Measurements from ENCODE around the gene CNTNAP2.
"Not testable (repeated sequence)": the region's sequence is repeated elsewhere in the genome, so short reads cannot be mapped to it uniquely, and the experiment has no call there.

Gene CNTNAP2

DNA sequence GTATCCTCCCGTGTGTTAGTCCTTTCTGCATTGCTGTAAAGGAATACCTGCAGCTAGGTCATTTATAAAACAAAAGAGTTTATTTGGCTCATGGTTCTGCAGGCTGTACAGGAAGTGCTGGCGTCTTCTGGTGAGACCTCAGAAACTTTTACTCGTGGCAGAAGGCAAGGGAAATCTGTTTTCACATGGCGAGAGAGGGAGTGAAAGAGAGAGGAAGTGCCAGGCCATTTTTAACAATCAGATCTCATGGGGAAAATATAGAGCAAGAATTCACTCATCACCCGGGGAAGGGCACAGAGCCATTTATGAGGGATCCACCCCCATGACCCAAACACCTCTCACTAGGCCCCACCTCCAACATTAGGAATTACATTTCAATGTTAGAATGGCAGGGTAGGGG is 952.2 kb downstream of the CNTNAP2 start:
- no peak for DNase-seq (ENCODE audit: extremely low read depth in 1 of 2, low read depth in 1 of 2)

DNA sequence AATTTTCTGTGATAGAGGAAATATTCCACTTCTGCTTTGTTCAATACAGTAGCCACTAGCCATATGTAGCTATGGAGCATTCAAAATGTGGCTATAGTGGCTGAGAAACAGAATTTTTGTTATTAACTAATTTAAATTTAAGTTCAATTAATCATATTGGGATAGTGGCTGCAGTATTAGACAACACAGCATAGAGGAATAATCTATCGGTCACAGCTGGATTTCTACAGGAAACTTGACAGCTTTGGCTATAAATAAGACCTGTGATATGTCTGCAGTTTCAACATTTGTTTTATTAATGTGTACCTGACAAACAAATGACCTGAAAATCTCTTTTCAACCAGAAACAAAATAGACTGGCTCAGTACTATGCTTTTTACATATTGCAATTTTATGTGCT is 953.2 kb downstream of the CNTNAP2 start:
- DNase-seq (ENCODE audit: extremely low read depth in 1 of 2, low read depth in 1 of 2) = no peak

DNA sequence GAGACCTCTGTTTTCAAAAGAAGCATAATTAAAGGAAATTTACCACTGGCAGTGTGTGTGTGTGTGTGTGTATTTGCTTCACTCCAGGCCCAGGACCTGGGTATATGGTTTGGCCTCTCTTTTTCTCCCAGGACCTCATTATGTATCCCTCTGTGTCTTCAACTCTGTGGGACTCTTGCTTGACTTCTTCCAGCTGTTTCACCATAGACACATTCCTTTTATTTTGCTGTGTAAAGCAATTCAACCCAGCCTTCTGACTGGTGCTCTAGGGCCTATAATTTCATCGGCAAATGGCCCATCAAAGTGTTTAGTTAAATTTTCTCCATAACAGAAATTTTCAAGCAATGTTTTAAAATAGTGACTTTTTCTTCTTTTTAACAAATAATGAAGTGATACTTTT is 954.3 kb downstream of the CNTNAP2 start:
- DNase-seq (ENCODE audit: extremely low read depth in 1 of 2, low read depth in 1 of 2) = no peak

DNA sequence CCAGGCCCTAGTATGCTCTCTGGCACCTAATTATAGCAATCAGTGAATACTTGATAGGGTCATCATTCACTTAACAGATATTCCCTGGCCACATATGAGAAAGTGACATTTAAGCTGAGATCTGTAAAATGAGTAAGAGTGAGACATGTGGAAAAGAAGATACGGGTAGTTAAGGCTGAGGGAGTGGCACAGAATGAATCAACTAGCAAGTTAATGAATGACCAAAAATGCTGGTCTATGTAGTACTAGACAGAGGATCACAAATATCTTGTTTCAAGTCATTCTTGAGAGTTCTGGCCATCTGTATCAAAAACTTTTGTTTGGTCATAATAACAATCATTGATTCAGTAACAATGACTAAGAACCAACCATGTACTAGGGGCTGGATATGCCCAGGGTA is 954.9 kb downstream of the CNTNAP2 start:
- DNase-seq (ENCODE audit: extremely low read depth in 1 of 2, low read depth in 1 of 2) = no peak

DNA sequence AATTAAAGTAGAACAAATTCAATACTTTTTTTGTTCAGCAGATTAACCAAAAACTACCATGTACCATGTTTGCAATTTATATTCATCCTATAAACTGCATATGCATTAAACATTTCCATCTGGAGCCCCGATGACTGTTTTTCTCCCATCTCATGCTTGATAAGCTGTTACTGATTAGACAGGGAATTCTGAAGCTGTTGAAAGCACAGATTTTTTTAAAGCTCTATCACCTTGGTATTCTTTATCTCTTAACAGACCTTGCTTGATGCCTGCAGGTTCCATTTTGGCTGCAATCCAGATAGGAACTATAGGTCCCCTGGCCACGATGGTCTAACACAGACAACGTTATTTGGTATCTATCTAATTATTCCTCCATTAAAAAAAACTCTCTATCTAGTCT is 961.7 kb downstream of the CNTNAP2 start:
- no peak for DNase-seq (ENCODE audit: extremely low read depth in 1 of 2, low read depth in 1 of 2)

DNA sequence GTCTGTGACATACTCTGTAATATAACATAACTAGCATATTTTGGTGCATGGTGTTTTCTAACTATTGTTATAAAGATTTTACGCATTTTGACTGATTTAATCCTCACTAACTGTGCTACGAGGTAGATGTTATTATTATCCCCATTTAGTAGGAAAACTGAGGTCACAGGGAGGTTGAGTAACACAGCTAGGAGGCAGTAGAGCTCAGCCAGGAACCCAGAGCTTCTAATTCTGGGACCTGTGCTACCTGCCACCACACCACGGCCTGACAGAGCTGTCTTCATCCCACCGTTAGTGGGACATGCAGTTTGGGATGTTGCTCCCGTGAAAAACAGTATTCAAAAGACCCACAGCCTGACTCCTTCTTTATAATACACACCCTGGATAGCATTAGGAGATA is 962.5 kb downstream of the CNTNAP2 start:
- no peak for DNase-seq (ENCODE audit: extremely low read depth in 1 of 2, low read depth in 1 of 2)

DNA sequence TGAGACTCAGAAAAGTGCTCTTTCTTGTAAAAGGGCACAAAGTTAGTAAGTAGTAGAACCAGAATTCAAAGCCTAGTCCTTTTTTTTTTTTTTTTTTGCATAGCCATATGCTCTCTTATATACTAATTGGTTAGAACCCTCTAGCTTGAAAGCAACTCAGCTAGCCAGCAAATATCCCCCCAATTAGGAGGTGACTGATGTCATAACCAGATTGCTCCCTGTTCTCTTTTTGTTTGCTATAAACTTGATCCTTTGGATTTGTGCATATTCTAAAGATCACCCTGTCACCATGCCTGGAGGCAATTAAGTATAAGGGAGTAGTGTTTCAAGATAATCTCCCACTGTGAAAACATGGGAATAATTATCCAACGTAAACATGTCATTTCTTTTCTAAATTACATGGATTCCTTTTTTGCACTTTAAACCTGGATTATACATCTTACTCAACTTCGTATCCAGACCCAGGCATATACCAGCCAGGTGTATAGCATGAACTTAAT is 963.4 kb downstream of the CNTNAP2 start:
- no peak for DNase-seq (ENCODE audit: extremely low read depth in 1 of 2, low read depth in 1 of 2)

DNA sequence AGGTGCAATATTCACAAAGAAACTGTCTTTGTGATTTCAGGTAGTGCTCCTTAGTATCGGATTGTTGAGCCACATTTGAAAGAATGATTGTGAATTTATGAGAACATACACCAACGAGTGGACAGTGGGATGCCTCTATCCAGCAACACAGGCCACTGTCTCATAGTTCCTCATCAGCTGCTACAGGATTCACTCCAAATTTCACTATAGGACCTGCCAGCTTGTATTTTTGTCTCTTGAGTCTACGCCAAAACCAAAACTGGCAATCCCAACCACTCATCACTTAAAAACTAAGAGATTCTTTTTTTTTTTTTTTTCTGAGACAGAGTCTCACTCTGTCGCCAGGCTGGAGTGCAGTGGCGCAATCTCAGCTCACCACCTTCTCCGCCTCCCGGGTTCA is 964.5 kb downstream of the CNTNAP2 start:
- no peak for DNase-seq (ENCODE audit: extremely low read depth in 1 of 2, low read depth in 1 of 2)

DNA sequence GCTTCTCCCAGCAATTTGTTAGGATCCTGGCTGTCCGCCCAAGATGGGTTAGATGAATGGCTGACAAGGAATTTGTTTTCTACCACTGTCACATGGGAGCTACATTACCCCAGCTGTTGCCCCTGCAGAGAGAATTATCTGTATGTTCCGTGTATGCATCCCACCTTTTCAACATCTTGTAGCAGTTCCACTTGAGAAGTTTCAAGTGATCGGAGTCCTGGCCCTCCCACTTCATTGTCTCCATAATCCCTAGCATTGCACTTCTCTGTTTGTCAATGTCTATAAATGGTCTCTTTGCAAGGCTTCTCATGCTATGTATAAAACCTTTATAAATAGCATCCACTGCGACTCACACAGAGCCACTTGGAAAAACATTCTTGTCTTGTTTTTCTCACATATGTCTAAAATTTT is 972.5 kb downstream of the CNTNAP2 start:
- no peak for DNase-seq (ENCODE audit: extremely low read depth in 1 of 2, low read depth in 1 of 2)

DNA sequence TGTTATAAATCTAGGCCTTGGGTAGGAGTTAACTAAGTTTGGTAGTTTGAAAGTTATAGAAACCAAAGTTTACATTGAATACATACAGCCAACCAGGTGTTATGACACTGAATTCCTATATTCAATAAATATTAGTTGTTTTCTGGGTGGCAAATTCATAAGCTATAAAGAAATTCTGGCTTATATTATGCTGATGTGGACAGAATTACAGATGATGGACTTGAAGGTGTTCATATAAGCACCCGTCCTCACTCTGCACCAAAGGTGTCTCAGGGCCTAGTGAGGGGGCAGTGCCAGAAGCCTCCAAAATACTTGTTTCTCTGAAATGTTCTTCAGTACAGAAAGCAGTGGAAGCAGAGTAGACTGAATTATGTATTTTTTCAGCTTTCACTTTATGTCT is 973.0 kb downstream of the CNTNAP2 start:
- no peak for DNase-seq (ENCODE audit: extremely low read depth in 1 of 2, low read depth in 1 of 2)

DNA sequence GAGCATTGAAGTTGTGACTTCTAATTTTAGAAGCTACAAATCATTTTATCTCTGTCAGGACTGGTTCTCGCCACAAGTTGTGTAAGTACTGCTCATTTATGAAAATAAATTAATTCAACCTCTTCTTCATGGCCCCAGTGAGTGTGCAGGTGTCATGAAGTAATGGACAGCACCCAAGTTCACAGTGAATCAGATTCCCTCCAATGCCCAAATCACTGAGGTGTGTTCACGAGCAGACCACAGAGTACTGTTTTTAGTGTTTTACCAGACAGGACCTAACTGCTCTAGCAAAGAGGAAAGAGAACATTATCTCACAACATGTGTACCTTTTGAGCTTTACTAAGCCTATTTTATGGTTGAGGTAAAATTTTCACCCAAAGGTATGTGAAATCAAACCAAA is 980.0 kb downstream of the CNTNAP2 start:
- no peak for DNase-seq (ENCODE audit: extremely low read depth in 1 of 2, low read depth in 1 of 2)

DNA sequence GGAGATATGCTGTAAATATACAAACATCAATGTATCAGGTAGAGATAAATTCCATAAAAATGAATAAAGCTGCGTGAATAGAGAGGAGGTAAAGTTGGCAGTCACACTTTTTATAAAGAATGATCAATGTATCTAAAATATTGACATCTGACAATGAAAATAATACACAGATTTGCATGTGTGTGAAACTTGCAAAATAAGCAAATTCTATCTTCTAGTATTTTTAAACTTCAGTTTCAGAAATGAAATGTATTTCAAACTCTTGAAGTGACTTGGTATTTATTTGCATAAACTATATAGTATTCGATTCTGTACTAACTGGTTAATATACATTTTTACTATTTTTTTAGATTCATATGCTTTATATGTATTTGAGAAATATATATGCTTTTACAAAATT is 986.6 kb downstream of the CNTNAP2 start:
- DNase-seq (ENCODE audit: extremely low read depth in 1 of 2, low read depth in 1 of 2) = no peak

DNA sequence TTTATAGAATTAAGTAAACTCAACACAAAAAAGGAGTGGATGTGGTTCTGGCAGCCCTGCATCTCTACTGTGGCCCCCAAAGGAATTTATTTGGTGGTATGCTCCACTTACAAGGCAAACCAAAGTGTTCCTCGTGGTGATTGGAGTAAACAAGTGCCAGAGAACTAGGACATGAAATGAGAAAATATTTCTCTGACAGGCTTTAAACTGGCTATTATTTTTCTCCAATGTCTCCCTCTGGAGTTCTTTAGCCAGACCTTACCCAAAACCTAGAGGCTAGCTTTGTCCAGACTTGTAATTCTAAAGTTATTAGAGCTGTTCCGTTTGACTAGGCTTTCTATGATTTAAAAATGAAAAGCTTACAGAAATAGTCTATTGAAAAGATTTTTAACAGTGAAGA is 990.1 kb downstream of the CNTNAP2 start:
- no peak for DNase-seq (ENCODE audit: extremely low read depth in 1 of 2, low read depth in 1 of 2)

DNA sequence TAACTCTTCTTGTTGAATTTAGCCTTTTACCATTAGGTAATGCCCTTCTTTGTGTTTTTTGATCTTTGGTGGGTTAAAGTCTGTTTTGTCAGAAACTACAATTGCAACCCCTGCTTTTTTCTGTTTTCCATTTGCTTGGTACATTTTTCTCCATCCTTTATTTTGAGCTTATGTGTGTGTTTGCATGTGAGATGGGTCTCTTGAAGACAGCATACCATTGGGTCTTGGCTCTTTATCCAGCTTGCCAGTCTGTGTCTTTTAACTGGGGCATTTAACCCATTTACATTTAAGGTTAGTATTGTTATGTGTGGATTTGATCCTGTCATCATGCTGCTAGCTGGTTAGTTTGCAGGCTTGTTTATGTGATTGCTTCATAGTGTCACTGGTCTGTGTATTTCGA is 997.9 kb downstream of the CNTNAP2 start:
- DNase-seq (ENCODE audit: extremely low read depth in 1 of 2, low read depth in 1 of 2) = not testable (repeated sequence)

DNA sequence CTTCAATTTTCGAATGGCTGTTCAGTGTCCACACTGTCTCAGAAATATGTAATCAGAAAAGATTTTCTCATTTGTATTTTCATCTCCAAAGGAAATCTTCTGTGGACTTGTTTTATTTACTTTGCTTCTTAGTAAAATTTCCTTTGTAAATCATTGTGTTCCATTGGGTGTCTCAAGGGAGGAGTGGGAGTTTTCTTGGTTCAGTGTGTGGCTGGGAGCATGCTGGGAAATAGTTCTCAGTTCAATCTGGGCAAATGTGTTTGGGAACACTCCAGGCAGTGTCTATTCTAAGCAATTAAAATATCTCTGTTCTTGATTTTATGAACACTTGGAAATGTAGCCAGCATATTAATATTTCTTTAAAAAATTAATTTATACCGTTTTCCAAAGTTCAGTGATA is 1019.8 kb downstream of the CNTNAP2 start:
- DNase-seq (ENCODE audit: extremely low read depth in 1 of 2, low read depth in 1 of 2) = no peak

DNA sequence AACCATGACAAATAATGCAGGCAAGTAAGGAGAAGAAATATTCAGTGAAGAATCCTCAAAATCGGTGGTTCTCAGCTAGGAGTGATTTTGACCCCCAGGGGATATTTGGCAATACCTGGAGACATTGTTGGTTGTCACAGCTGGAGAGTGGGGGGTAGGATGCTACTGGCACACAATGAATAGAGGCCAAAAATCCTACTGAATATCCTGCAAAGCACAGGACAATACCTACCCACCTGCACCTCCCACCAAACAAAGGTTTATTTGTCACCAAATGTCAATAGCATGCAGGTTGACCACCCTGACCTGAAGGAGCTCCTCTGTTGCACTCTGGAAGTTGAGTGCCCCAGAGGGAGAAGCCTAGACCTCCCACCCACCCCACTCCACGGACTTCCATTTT is 1028.6 kb downstream of the CNTNAP2 start:
- DNase-seq (ENCODE audit: extremely low read depth in 1 of 2, low read depth in 1 of 2) = no peak

DNA sequence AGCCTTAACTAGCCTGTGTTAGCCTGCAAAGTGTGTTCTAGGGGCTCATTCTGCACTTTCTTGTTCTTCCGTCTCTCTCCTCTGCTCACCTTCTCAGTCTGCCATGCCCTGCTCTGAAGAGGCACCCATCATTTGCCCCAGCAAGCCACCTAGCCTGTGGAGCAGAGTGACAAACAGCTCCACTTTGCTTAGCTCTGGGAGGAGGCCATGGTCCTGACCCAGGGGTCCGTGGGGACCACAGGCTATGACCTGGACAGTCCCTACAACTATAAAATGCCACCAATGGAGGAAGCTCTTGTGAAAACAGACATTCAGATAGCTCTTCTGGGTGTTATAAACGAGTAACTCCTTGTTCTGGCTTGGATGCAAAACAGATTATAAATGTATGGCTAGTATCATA is 1029.6 kb downstream of the CNTNAP2 start:
- no peak for DNase-seq (ENCODE audit: extremely low read depth in 1 of 2, low read depth in 1 of 2)

DNA sequence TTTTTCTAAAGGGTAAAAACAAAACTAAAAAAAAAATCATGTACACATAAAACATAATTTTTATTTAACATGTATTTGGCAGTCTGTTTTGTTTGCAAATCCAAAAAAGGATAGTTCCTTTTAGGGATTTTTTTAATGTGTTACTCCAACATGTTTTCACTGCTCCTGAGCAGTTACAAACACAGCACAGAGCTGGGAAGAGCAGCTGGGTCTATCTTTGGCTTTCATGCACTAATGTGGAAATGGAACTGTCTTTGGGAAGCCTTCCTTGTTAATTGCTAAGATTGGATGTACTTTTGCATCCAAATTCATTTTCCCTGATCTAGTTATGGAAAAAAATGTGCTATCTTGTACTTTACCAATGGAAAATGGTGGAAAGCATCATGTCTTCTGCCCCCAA is 1035.1 kb downstream of the CNTNAP2 start:
- no peak for DNase-seq (ENCODE audit: extremely low read depth in 1 of 2, low read depth in 1 of 2)

DNA sequence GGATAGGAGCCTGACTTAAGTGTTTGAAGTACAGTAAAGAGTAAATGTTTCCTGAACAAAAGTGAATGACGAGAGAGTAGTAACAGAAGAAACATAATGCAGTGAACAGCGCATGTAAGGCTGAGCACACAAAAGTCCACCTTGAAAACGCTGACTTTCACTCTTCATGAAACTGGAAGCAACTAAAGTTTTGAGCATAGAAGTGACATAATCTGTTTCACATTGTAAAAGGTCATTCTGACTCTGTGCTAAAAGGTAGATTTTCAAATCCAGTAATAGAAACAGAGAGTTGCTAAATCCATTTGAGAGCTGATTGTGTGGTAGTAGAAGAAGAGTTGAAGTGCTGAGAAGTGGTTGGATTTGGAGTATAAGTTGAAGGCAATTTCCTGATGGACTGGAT is 1037.0 kb downstream of the CNTNAP2 start:
- no peak for DNase-seq (ENCODE audit: extremely low read depth in 1 of 2, low read depth in 1 of 2)

DNA sequence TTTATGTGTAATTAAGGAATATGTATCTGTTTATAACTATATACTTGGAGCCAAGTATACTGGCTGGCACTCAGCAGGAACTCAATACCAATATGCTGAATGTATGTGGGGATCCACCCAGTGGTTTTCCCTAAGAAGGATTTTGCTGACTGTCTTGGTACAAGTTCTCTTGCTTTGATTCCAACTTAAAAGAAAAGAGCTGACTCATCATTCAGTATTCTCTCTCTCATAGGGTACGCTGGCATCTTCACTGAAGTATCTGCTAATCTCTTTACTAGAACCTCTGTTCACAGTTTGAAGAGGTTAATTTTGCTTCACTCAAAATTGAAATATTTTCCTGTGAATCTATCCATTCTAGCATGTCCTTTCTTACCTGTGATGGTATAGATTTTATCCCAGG is 1044.8 kb downstream of the CNTNAP2 start:
- DNase-seq (ENCODE audit: extremely low read depth in 1 of 2, low read depth in 1 of 2) = no peak

DNA sequence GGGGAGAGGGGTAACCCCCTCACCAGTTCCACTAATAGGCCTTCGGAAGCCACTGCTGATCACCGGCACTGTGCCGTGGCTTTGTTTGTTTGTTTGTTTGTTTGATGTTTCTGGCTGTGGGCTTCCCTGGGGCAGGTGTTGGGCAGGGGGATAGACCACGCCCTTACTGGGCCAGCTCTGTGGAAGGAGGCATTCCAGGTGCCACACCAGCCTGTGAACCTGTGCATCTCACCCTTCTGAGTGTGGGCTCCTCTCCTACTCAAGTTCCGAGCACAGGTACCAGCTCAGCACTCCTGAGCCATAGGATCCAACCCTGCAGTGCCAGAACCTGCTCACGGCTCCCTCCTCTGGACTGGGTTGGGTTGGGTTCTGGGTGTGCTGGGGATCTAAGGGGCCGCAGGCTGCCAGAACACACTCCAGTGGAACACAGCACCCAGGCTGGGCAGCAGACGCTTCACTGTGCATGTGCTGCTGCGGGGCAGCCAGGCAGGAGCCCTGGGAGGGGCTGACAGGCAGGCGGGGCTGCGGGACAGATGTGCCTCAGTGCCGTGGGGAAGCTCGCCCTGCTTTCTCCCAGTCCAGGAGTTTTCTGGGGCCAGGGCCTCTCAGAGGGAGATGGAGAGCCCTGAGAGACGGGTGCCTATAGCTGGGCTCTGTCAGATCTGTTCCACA is 1053.9 kb downstream of the CNTNAP2 start:
- DNase-seq (ENCODE audit: extremely low read depth in 1 of 2, low read depth in 1 of 2) = no peak

DNA sequence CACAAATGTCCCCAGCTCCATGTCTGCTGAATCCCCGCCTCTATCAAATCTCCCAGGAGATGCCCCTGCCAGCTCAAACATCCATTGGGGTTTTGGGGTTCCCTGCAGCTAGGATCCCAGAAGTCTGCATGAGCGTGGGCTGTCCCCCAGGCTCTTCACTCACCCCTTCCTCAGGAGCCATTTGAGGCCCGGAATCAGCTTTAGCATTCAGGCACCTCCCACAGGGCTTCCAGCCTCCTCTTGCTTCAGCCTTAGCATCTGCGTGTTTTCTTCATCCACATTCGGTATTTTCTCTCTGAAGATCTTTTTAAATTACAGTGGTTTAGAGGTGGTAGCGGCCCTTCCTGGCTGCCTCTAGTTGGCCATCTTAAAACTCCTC is 1054.4 kb downstream of the CNTNAP2 start:
- no peak for DNase-seq (ENCODE audit: extremely low read depth in 1 of 2, low read depth in 1 of 2)

DNA sequence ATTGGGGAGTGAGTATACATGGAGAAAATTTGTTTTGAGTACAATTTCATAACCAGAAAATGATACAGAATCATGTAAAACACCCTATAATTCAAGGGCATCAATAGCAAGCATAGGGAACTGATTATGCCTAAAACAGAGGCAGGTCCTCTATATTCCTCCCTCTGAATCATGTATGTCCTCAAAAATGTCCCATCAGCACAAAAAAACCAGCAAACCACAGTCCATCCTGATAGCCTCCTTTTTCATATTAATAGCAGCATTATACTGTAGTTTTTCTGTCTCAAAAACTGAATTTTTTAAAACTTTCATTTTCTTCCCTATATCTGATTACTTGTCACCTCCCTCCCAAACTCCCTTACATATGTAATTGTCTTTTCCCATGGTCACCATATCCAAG is 1057.3 kb downstream of the CNTNAP2 start:
- DNase-seq (ENCODE audit: extremely low read depth in 1 of 2, low read depth in 1 of 2) = no peak
